Mesenteric fat pad (tissue), 1 donor: ENCODE results near the gene PDE6C. TPM values are rescaled to one million over a fixed set of nuclear protein-coding genes. Genes with fewer than 3 reads are reported as not detected.

Source experiments
- DNase-seq: peaks from one replicate; pipeline ENCODE4 v3.0.0-alpha.2; 2020; ENCODE audit warnings: low spot score
- total RNA-seq: library from RNA; stranded (reverse); fragmentation: NEBNext Ultra II Directional; extraction: Animal tissue kit (Norgen Biotek cat#: 25700); gene quantifications from one replicate; pipeline ENCODE4 v1.2.1, GENCODE V29; 2021
- donor health status: DM: yes; HTN: yes; CAD: no.

PDE6C gene
- total RNA-seq, 1 donor from 2014 or later, result not detected

GRCh38 chr10:93701866-93702209 is 89.5 kb downstream of the PDE6C start:
- no peak for DNase-seq

GRCh38 chr10:93702210-93703001 is 90.1 kb downstream of the PDE6C start, which contains the start of gene FRA10AC1:
Gene FRA10AC1, minus strand, starts transcription at chr10:93702592. Its CDS starts 2,486 bp downstream, at chr10:93700106.
- DNase-seq, result peak; percentile 97

- no peak for DNase-seq
These were observed 90.7 kb downstream of the PDE6C start for GRCh38 chr10:93703066-93703465.

GRCh38 chr10:93703841-93704240 is 91.5 kb downstream of the PDE6C start:
- DNase-seq, result no peak

- no peak for DNase-seq
These were observed 92.1 kb downstream of the PDE6C start for GRCh38 chr10:93704451-93704850.

- no peak for DNase-seq
These were observed 95.3 kb downstream of the PDE6C start for GRCh38 chr10:93707623-93708022.

GRCh38 chr10:93710333-93710909 is 98.1 kb downstream of the PDE6C start:
- no peak for DNase-seq

- no peak for DNase-seq
These were observed 99.6 kb downstream of the PDE6C start for GRCh38 chr10:93711891-93712290.

GRCh38 chr10:93712593-93712992 is 100.3 kb downstream of the PDE6C start:
- no peak for DNase-seq

- no peak for DNase-seq
These were observed 103.0 kb downstream of the PDE6C start for GRCh38 chr10:93715345-93715744.

Other genes starting within 250 kb of the PDE6C start
- gene MYOF, start 130.2 kb upstream of the PDE6C start, total RNA-seq, result 87.8 TPM
- gene CEP55, start 115.9 kb upstream of the PDE6C start, total RNA-seq, result 0.16 TPM
- 2.3 TPM for gene FFAR4, start 45.9 kb upstream of the PDE6C start, total RNA-seq
- gene RBP4, start 11.3 kb upstream of the PDE6C start, total RNA-seq, result 977 TPM
- 18.4 TPM for gene FRA10AC1, start 90.1 kb downstream of the PDE6C start, total RNA-seq
- gene LGI1, start 145.4 kb downstream of the PDE6C start, total RNA-seq, result not detected